Naive B cell (primary cell): Measurements from ENCODE around the gene ARFGAP1. TPM values are rescaled to one million over a fixed set of nuclear protein-coding genes. Genes with fewer than 3 reads are reported as not detected.

ENCODE experiments used
- ATAC-seq, 2 donors: fragments of 150-1000 bp; cut with Tn5 transposase; 2 replicates each; pipeline ENCODE4 v1.10.0; 2021; ENCODE audit warnings: low read depth in 2 of 2, mild to moderate bottlenecking in 2 of 2, moderate library complexity in 2 of 2
- DNase-seq: peaks from one replicate; pipeline ENCODE4 v3.0.0; 2022
- H3K27ac Mint-ChIP-seq, 6 donors: one replicate each; pipeline ENCODE4 v1.8.0; 2020 to 2022; ENCODE audit warnings: mild to moderate bottlenecking in 6 of 6, mixed read lengths in 6 of 6, moderate library complexity in 5 of 6, inconsistent platforms in 2 of 6
- H3K27me3 Mint-ChIP-seq, 3 donors: one replicate each; pipeline ENCODE4 v1.8.0; 2021 to 2022; ENCODE audit warnings: mixed read lengths in 3 of 3, mild to moderate bottlenecking in 1 of 3
- H3K36me3 Mint-ChIP-seq, 2 donors: one replicate each; pipeline ENCODE4 v1.8.0; 2020 to 2022; ENCODE audit warnings: mixed read lengths in 2 of 2, inconsistent platforms in 1 of 2, mild to moderate bottlenecking in 1 of 2
- H3K4me1 Mint-ChIP-seq, 3 donors: one replicate each; pipeline ENCODE4 v1.8.0; 2020 to 2022; ENCODE audit warnings: mixed read lengths in 3 of 3, inconsistent platforms in 1 of 3, mild to moderate bottlenecking in 1 of 3, moderate library complexity in 1 of 3
- H3K4me3 Mint-ChIP-seq, 8 donors: one replicate each; pipeline ENCODE4 v1.8.0; 2020 to 2022; ENCODE audit warnings: mild to moderate bottlenecking in 8 of 8, mixed read lengths in 8 of 8, moderate library complexity in 8 of 8, inconsistent platforms in 2 of 8
- H3K9me3 Mint-ChIP-seq, 7 donors: one replicate each; pipeline ENCODE4 v1.8.0; 2020 to 2022; ENCODE audit warnings: mixed read lengths in 7 of 7, mild to moderate bottlenecking in 5 of 7, inconsistent platforms in 2 of 7, moderate library complexity in 1 of 7
- polyA plus RNA-seq, 6 donors: library from polyadenylated mRNA; unstranded; fragments of 300-500 nt; fragmentation: Illumina TruSeq; gene quantifications; one replicate each; pipeline ENCODE4 v1.2.3, GENCODE V29; 2021; ENCODE audit warnings: low read depth in 6 of 6

Gene ARFGAP1
- polyA plus RNA-seq, 6 donors from 2014 or later, result 8.2 to 17.7 (median 11.7) TPM

DNA sequence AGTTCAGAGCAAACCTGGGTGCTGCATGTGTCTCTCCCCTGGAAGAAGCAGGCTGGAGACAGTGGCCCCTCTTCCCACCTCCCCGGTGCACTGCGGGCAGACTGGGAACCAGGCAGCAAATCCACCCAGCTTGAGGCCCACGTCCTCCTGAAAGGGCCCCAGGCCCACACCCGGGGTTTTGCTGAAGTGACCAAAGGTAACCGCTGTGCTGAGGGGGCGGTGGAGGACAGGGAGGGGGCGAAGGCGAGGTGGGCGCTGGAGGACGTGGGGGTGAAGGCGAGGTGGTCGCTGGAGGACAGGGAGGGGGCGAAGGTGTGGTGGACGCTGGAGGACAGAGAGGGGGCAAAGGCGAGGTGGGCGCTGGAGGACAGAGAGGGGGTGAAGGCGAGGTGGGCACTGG is 38.7 kb upstream of the ARFGAP1 start:
- Mint-ChIP-seq H3K27ac (no peak overlapping the region), H3K9me3 (peaks cover 0 to 1% (median 0%) of the 10 kb centered on the region in 7 donors)
- DNase-seq, result no peak

DNA sequence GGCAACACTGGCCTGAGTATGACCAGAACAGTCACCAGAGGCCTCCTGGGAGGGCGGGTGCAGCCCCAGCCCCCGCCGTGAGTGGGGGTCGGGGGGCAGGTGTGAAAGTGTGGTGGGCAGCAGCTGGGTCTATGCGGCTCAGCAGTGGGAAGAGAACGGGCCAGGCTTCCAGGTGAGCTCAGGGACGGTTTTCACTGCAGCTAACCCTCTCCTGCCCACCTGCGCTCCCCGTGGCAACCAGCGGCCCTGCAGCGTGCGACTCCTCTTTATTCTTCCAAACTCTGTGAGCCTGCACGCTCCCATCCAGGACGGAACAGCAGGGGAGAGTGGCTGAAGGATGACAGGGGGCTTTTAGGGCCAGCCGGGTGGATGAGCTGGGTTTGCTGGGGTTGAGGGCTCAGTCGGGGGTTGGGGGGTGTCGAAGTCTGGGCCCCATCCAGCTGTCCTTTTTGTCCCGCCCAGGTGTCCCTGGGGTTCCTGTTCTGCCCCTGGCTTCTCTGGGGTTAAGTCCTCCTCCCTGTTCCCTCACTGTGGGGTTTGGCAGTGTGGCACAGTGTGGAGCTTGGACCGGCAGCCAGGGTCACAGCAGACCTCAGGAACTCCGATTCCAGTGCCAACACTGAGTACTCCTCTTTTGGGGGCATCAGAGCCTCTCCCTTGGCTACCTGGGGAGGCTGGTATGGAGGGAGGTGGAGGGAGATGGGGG is 37.8 kb upstream of the ARFGAP1 start:
- Mint-ChIP-seq H3K27me3 (peaks cover 25 to 45% (median 38%) of the 10 kb centered on the region in 3 donors), H3K9me3 (peaks cover 0 to 1% (median 0%) of the 10 kb centered on the region in 7 donors), H3K27ac (peak overlapping the region in 3 of 6 donors; percentile 36 to 68 (median 57)), H3K4me1 (peaks cover 3 to 19% (median 4%) of the 10 kb centered on the region in 3 donors), H3K36me3 (no peaks in the 10 kb centered on the region), H3K4me3 (peak overlapping the region in 1 of 8 donors; percentile 47)
- ATAC-seq (peak; percentile 43 to 58), DNase-seq (no peak)

More for the DNA sequence above, 38.7 kb upstream of the ARFGAP1 start:
- Mint-ChIP-seq H3K4me1 (peaks cover 3 to 19% (median 4%) of the 10 kb centered on the region in 3 donors), H3K36me3 (no peaks in the 10 kb centered on the region), H3K4me3 (no peak overlapping the region), H3K27me3 (peaks cover 34 to 49% (median 48%) of the 10 kb centered on the region in 3 donors)
- no peak for ATAC-seq

DNA sequence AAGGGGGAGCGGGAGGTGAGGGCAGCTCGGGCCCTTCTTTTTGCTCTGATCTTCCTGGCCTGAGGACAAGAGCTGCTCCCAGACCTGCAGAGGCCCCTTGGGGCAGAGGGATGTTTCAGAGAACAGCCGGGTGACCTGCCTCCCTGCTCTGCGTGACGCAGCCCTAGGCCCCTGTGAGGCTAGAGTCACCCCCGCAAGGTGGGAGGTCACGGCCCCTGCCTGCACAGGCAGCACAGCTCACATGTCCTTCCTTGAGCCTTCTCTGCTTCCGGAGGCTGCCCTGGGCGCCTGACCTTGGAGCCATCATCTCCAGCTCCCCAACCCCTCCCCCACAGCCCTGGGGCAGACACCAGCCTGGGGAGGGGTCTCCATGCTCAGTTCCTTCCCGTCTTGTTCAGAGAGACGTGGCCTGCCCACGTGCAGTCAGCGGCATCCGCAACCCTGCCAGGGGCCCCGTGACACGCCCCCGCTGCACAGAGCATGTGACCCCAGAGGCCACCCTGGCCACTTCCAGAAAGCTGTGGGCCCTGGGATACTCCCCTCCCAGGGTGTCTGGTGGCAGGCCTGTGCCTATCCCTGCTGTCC is 37.1 kb upstream of the ARFGAP1 start, which contains the start of gene BIRC7:
Gene BIRC7, plus strand, starts transcription at position 507 of the 585 bp plus-strand sequence. CDS start 192 bp downstream, outside the sequence.
- DNase-seq (no peak), ATAC-seq (peak in 1 of 2 donors; percentile 20)
- Mint-ChIP-seq H3K36me3 (no peaks in the 10 kb centered on the region), H3K4me3 (peak within 1 kb of the TSS in 1 of 8 donors; percentile 47), H3K4me1 (peaks cover 3 to 15% (median 4%) of the 10 kb centered on the region in 3 donors), H3K27me3 (peaks cover 18 to 39% (median 32%) of the 10 kb centered on the region in 3 donors), H3K9me3 (peaks cover 0 to 1% (median 0%) of the 10 kb centered on the region in 7 donors), H3K27ac (peak within 1 kb of the TSS in 3 of 6 donors; percentile 57 to 69 (median 68))

DNA sequence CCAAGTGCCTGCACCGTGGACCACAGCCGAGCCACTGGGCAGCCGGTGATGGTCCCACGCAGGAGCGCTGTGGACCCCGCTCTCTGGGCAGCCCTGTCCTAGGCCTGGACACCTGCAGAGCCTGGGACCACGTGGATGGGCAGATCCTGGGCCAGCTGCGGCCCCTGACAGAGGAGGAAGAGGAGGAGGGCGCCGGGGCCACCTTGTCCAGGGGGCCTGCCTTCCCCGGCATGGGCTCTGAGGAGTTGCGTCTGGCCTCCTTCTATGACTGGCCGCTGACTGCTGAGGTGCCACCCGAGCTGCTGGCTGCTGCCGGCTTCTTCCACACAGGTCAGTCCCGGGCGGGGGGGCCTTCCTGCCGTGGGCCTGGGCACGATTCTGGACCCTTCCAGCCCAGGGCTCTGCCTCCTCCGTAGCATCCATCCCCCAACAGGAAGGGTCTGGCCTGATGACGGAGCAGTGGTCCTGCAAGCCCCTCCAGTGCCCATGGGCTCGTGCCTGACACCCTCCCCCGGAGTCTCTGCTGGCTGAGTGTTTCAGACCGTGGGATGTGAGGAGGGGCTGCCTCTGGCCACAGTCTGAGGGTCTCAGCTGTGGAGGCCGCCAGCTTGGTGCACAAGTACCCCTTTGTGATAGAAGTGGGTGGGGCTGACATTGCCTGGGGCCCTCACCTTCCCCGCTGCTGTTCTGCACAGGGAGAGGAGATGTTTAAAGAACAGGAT is 36.3 kb upstream of the ARFGAP1 start:
- Mint-ChIP-seq H3K36me3 (no peaks in the 10 kb centered on the region), H3K27ac (peak overlapping the region in 2 of 6 donors; percentile 15 to 69), H3K4me1 (peaks cover 0 to 8% (median 4%) of the 10 kb centered on the region in 3 donors), H3K4me3 (no peak overlapping the region), H3K27me3 (peaks cover 14 to 31% (median 25%) of the 10 kb centered on the region in 3 donors), H3K9me3 (peaks cover 0 to 1% (median 0%) of the 10 kb centered on the region in 7 donors)
- no peak for ATAC-seq
- no peak for DNase-seq

DNA sequence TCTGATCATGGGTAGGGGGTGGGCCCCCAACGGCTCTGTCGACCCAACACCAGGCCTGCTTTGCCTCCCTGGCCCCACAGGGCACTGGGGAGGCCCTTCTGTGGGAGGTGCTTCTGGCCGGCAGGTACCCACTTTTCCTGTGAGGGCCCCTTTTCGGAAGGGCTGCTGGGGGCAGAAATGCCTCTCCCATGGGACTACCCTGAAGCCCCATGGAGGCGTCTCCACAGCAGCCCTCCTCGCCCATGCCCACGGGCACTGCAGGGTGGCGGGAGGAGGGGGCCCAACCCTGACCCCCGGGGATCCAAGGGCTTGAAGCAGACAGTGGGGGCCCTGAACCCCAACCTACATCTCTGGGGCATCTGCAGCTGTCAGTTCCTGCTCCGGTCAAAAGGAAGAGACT is 34.6 kb upstream of the ARFGAP1 start:
- Mint-ChIP-seq H3K9me3 (peaks cover 0 to 1% (median 0%) of the 10 kb centered on the region in 7 donors), H3K4me1 (peaks cover 0 to 8% (median 4%) of the 10 kb centered on the region in 3 donors), H3K27ac (no peak overlapping the region), H3K27me3 (peaks cover 3 to 25% (median 18%) of the 10 kb centered on the region in 3 donors), H3K36me3 (no peaks in the 10 kb centered on the region), H3K4me3 (no peak overlapping the region)
- DNase-seq (no peak), ATAC-seq (no peak)

DNA sequence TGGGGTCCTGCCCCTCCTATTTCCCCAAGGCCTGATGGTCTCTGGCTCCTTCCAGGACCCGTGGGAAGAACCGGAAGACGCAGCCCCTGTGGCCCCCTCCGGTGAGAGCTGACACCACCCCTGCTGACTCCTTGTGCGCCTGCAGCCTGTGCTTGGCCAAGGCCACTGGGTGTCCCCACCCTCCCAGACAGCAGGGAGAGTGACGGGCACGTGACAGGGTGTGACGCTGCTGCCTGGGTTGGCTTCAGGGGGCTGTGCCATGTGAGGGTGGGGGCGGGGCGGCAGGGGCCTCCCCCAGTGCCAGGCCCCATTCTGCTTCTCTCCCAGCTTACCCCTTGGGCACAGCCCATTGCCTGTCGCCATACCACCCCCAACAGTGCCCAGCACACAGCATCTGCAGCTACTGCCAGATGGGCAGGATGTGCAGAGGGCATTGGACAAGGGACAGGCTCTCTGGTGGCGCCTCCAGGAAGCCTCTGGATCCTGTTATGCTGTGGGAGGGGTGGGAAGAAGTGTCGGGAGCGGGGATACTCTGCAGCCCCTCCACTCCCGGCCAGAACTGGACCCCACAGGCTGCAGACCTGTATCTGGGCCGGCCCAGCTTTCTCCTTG is 34.0 kb upstream of the ARFGAP1 start:
- Mint-ChIP-seq H3K9me3 (peaks cover 0 to 1% (median 0%) of the 10 kb centered on the region in 7 donors), H3K36me3 (no peaks in the 10 kb centered on the region), H3K27ac (no peak overlapping the region), H3K4me3 (no peak overlapping the region), H3K27me3 (peaks cover 0 to 23% (median 21%) of the 10 kb centered on the region in 3 donors), H3K4me1 (peaks cover 0 to 8% (median 4%) of the 10 kb centered on the region in 3 donors)
- ATAC-seq (no peak), DNase-seq (no peak)

DNA sequence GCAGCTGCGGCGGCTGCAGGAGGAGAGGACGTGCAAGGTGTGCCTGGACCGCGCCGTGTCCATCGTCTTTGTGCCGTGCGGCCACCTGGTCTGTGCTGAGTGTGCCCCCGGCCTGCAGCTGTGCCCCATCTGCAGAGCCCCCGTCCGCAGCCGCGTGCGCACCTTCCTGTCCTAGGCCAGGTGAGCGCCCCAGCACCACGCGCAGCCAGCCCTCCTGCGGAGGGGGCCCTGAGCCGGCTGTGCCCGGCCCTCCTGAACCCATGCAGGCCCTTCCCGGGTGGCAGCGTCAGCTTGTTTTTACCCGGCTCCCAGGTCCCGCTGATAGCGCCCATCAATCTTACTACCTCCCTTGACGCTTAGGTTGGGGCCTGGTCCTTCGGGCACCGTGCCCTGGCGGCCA is 33.2 kb upstream of the ARFGAP1 start:
- ATAC-seq, result no peak

DNA sequence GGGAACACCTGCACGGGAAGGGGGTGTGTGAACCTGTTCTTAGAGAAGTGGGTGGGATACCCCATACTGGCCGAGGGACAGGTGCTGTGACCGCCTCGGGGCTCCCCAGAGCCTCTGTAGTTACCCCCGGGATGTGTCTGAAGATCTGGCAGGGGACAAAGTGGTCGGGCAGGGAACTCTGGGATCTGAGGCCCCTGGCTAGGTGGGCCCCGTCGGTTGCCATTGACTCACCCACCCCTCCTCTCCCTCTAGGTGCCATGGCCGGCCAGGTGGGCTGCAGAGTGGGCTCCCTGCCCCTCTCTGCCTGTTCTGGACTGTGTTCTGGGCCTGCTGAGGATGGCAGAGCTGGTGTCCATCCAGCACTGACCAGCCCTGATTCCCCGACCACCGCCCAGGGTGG is 32.6 kb upstream of the ARFGAP1 start:
- ATAC-seq (no peak), DNase-seq (no peak)
- peaks cover 0 to 2% (median under 1%) of the 10 kb centered on the region in 3 donors for H3K4me1 Mint-ChIP-seq
- no peak overlapping the region for H3K27ac Mint-ChIP-seq
- peaks cover 0 to 1% (median 0%) of the 10 kb centered on the region in 7 donors for H3K9me3 Mint-ChIP-seq
- H3K4me3 Mint-ChIP-seq, result no peak overlapping the region
- H3K27me3 Mint-ChIP-seq, result peaks cover 0 to 28% (median 24%) of the 10 kb centered on the region in 3 donors
- H3K36me3 Mint-ChIP-seq, result no peaks in the 10 kb centered on the region

More for the DNA sequence above, 33.2 kb upstream of the ARFGAP1 start:
- DNase-seq, result no peak
- Mint-ChIP-seq H3K4me3 (no peak overlapping the region), H3K27me3 (peaks cover 0 to 30% (median 23%) of the 10 kb centered on the region in 3 donors), H3K9me3 (peaks cover 0 to 1% (median 0%) of the 10 kb centered on the region in 7 donors), H3K36me3 (no peaks in the 10 kb centered on the region), H3K27ac (no peak overlapping the region), H3K4me1 (peaks cover 0 to 8% (median 4%) of the 10 kb centered on the region in 3 donors)

DNA sequence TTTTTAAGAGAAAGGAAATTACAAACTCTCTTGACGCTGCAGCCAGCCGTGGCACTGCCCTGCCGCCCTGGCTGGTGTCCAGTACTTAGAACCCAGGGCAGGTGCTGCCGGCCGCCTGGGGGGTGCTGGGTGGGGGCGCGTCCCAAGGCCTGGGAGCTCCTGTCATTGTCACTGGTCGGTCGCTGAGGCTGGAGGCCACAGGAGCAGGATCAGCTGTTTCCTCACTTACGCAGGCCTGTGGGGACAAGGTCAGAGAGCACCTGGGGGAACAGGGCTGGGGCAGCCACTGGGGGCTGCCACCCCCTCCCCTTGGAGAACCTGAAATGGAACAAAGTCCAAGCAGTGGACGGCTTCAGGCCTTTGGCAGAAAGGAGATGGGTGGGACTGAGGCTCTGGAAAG is 31.3 kb upstream of the ARFGAP1 start:
- Mint-ChIP-seq H3K27me3 (peaks cover 0 to 40% (median 35%) of the 10 kb centered on the region in 3 donors), H3K4me3 (no peak overlapping the region), H3K36me3 (no peaks in the 10 kb centered on the region), H3K9me3 (no peaks in the 10 kb centered on the region), H3K4me1 (no peaks in the 10 kb centered on the region), H3K27ac (no peak overlapping the region)
- no peak for DNase-seq
- no peak for ATAC-seq

DNA sequence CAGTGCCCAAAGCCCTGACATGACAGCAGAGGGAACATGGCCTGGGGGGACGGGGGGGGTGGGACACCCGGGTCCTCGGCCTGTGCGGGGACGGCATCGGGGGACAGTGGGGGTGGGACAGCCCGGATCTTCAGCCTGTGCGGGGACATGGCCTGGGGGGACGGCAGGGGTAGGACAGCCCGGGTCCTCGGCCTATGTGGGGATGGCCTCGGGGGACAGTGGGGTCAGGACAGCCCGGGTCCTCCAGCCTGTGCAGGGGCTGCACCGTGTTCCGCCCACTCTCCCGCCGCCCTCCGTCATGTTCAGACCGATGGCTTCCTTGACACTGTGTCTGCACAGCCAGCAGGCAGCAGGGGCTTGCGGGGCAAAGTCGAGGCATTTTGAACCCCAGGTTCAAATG is 29.9 kb upstream of the ARFGAP1 start:
- H3K27me3 Mint-ChIP-seq, result peaks cover 0 to 41% (median 35%) of the 10 kb centered on the region in 3 donors
- peaks cover 0 to 3% (median 0%) of the 10 kb centered on the region in 3 donors for H3K4me1 Mint-ChIP-seq
- no peaks in the 10 kb centered on the region for H3K9me3 Mint-ChIP-seq
- no peak overlapping the region for H3K4me3 Mint-ChIP-seq
- H3K27ac Mint-ChIP-seq, result no peak overlapping the region
- DNase-seq (no peak), ATAC-seq (no peak)
- no peaks in the 10 kb centered on the region for H3K36me3 Mint-ChIP-seq

DNA sequence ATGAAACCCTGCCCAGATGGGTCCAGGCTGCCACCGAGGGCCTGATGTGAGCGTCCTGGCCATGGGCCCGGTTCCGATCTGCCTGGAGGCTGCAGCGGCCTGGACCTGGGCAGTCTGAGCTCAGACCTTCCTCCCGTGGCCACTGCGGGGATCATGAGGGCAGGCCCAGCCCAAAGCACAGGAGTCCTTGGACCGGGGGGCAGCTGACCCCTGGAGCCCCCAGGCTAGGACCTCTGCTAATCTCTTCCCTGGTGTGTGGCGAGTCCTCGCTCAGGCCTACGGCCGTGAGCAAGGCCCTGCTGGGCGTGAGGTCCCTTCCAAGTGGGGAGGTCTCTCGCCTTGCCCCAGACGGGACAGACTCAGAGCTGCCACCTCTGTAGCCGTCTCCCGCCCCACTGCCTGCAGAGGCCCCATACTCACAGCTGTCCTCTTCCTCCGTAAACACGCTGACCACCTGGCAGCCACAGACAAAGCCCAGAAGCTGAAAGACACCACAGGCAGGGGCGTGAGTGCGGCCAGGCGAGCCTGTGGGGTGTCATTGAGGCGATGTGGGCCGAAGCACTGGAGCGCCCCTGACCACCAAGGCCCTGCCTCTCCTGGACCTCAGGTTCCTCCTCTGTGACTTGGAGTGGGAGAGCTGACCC is 28.9 kb upstream of the ARFGAP1 start:
- Mint-ChIP-seq H3K27me3 (peaks cover 0 to 51% (median 40%) of the 10 kb centered on the region in 3 donors), H3K9me3 (no peaks in the 10 kb centered on the region), H3K4me3 (no peak overlapping the region), H3K27ac (peak overlapping the region in 1 of 6 donors; percentile 51), H3K36me3 (no peaks in the 10 kb centered on the region), H3K4me1 (peaks cover 0 to 6% (median 4%) of the 10 kb centered on the region in 3 donors)
- DNase-seq (no peak), ATAC-seq (no peak)

DNA sequence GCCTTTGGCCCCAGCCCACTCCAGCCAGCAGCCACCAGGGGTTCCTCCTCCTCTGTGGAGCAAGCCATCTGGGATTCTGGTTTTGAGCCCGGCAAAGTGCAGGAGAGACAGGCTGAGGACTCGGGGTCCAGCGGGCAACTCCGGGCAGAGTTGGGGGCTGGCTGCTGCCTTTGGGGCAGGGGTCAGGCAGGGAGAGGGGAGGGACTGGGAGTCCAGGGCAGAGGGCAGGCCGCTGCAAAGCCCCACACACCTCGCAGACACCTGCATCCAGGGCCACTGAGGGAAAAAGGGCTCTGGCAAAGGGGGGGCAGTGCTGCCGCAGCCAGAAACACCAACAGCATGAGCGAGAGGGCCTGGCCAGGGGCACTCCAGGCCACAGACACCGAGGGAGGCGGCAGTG is 28.1 kb upstream of the ARFGAP1 start:
- Mint-ChIP-seq H3K4me1 (peaks cover 0 to 8% (median 7%) of the 10 kb centered on the region in 3 donors), H3K4me3 (no peak overlapping the region), H3K27ac (no peak overlapping the region), H3K9me3 (no peaks in the 10 kb centered on the region), H3K36me3 (no peaks in the 10 kb centered on the region), H3K27me3 (peaks cover 0 to 57% (median 48%) of the 10 kb centered on the region in 3 donors)
- no peak for ATAC-seq
- no peak for DNase-seq
